Ascending aorta (tissue), 2 donors: Measurements from ENCODE around the gene RASGRP3. TPM values are rescaled to one million over a fixed set of nuclear protein-coding genes. Genes with fewer than 3 reads are reported as not detected.

Experiments used
- DNase-seq, 2 donors: peaks; one replicate each; pipeline ENCODE4 v3.0.0-alpha.2; 2019; ENCODE audit warnings: low spot score in 2 of 2
- H3K27ac ChIP-seq, 2 donors: fragments of 200-600 bp; sonication (generic); one replicate each; pipeline ENCODE4 v1.5.1; 2016 to 2017; ENCODE audit warnings: mild to moderate bottlenecking in 1 of 2
- H3K27me3 ChIP-seq: fragments of 200-600 bp; sonication (generic); one replicate; pipeline ENCODE4 v1.5.1; 2017
- H3K36me3 ChIP-seq, 2 donors: fragments of 200-600 bp; sonication (generic); one replicate each; pipeline ENCODE4 v1.5.1; 2016
- H3K4me1 ChIP-seq, 2 donors: fragments of 200-600 bp; sonication (generic); one replicate each; pipeline ENCODE4 v1.5.1; 2016 to 2017; ENCODE audit warnings: mild to moderate bottlenecking in 1 of 2
- H3K4me3 ChIP-seq, 2 donors: fragments of 200-600 bp; sonication (generic); one replicate each; pipeline ENCODE4 v1.5.1; 2016 to 2017; ENCODE audit warnings: mild to moderate bottlenecking in 1 of 2
- H3K9me3 ChIP-seq, 2 donors: fragments of 200-600 bp; sonication (generic); one replicate each; pipeline ENCODE4 v1.5.1; 2016
- CTCF ChIP-seq, 3 experiments: fragments of 200-600 bp in 2 of 3; fragments of 450-650 bp in 1 of 3; sonication (generic) in 2 of 3; IDR thresholded peaks; one replicate each; pipeline ENCODE4 v1.5.1; 2016 to 2019; ENCODE audit warnings: antibody characterized with exemption in 3 of 3, mild to moderate bottlenecking in 1 of 3, moderate library complexity in 1 of 3
- intact Hi-C: fragments of 100-400 bp; cut with DNase I; formaldehyde crosslinking; loops from one replicate; pipeline ENCODE4 v1.15.1; 2023
- total RNA-seq: library from RNA; depleted of rRNA; stranded (reverse); fragments of >200 nt; gene quantifications from one replicate; pipeline ENCODE4 v1.1.0, GENCODE V29; 2016

RASGRP3 gene
- total RNA-seq, 1 donor from 2014 or later = 1.6 TPM

- H3K4me3 ChIP-seq = no peak overlapping the region
- TF ChIP-seq CTCF (IDR thresholded peaks at IDR 0.05) = no peak
- intact Hi-C loops = no loop called here
- H3K4me1 ChIP-seq = no peaks in the 10 kb centered on the region
- no peaks in the 10 kb centered on the region for H3K36me3 ChIP-seq
- no peak overlapping the region for H3K27ac ChIP-seq
- no peaks in the 10 kb centered on the region for H3K27me3 ChIP-seq
- DNase-seq = no peak
- H3K9me3 ChIP-seq = no peaks in the 10 kb centered on the region
Measured at GRCh38 chr2:33607251-33607721, 130.8 kb downstream of the RASGRP3 start.

- Histone ChIP-seq H3K9me3 (no peaks in the 10 kb centered on the region), H3K4me3 (no peak overlapping the region), H3K27ac (no peak overlapping the region), H3K4me1 (no peaks in the 10 kb centered on the region), H3K27me3 (no peaks in the 10 kb centered on the region), H3K36me3 (no peaks in the 10 kb centered on the region)
- no peak for DNase-seq
- TF ChIP-seq CTCF (IDR thresholded peaks at IDR 0.05) = no peak
- intact Hi-C loops = no loop called here
Measured at GRCh38 chr2:33607905-33608304, 131.5 kb downstream of the RASGRP3 start.

GRCh38 chr2:33614190-33614589, 137.7 kb downstream of the RASGRP3 start:
- Histone ChIP-seq H3K27me3 (no peaks in the 10 kb centered on the region), H3K4me1 (no peaks in the 10 kb centered on the region), H3K4me3 (no peak overlapping the region), H3K27ac (no peak overlapping the region), H3K9me3 (peaks cover 0 to 7% of the 10 kb centered on the region in 2 donors), H3K36me3 (no peaks in the 10 kb centered on the region)
- no peak for TF ChIP-seq CTCF (IDR thresholded peaks at IDR 0.05)
- intact Hi-C loops = no loop called here
- DNase-seq = no peak

Other genes starting within 250 kb of the RASGRP3 start
- 34.8 TPM for gene FAM98A, start 122.7 kb downstream of the RASGRP3 start, total RNA-seq